ENCODE measurements around the gene ZNF358.

Gene ZNF358

GRCh38 chr19:7488736-7489353 is 27.1 kb upstream of the ZNF358 start, which contains the start of gene PEX11G:
TSS of gene PEX11G (minus strand) at chr19:7489035. CDS start at chr19:7489010, 25 bp downstream.
- DNase-seq: peak; percentile 24 to 94 (median 79)

DNA sequence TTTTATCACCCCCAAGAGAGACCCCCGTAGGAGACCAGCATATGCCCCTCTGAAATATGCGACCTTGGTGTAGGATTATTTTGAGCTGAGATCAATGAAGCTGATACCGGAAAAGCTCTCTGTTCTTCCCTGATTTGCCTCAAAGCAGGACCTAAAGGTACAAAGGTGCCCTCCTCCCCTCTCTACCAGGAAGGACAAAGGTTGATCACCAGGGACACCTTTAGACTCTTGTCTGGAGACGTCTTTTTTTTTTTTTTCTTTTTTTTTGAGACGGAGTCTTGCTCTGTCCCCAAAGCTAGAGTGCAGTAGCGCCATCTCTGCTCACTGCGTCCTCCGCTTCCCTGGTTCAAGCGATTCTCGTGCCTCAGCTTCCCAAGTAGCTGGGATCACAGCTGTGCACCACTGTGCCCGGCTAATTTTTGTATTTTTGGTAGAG is 26.3 kb upstream of the ZNF358 start:
- no peak for DNase-seq

DNA sequence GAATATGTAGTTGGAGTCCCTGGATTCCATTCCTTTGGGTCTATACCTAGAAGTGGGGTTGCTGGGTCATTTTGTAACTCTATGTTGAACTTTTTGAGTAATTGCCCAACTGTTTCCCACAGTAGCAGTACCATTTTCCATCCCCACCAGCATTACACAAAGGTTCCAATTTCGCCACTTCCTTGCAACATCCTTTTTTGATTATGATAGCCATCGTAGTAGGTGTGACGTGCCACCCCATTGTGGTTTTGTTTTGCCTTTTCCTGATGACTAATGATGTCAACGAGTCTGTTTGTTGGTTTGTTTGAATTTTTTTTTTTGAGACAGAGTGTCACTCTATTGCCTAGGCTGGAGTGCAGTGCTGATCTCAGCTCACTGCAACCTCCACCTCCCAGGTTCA is 23.8 kb upstream of the ZNF358 start:
- no peak for DNase-seq

- no peak for DNase-seq
Observed at GRCh38 chr19:7492558-7492957, 23.3 kb upstream of the ZNF358 start.

GRCh38 chr19:7494416-7495098 is 21.3 kb upstream of the ZNF358 start:
- peak in 55 of 56 donors; percentile 23 to 94 (median 76) for DNase-seq

DNA sequence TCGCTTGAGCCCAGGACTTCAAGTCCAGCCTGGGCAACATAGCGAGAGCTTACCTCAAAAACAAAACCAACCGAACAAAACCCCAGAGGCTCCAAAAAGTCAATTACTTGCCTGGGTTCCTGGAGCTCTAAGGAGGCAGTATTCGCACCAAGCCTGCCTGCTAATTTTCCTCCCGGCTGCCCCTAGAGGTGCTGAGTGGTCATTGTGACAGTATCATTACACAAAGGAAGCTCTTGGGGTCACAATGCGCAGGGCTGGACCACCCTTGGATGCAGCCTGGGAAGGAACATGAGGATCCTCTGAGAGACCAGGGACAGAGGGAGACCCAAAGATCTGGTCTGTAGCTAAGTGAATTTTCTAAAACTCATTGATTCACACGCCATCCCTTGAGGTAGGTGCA is 18.6 kb upstream of the ZNF358 start:
- DNase-seq: peak in 5 of 56 donors; percentile 21 to 37 (median 23)

DNA sequence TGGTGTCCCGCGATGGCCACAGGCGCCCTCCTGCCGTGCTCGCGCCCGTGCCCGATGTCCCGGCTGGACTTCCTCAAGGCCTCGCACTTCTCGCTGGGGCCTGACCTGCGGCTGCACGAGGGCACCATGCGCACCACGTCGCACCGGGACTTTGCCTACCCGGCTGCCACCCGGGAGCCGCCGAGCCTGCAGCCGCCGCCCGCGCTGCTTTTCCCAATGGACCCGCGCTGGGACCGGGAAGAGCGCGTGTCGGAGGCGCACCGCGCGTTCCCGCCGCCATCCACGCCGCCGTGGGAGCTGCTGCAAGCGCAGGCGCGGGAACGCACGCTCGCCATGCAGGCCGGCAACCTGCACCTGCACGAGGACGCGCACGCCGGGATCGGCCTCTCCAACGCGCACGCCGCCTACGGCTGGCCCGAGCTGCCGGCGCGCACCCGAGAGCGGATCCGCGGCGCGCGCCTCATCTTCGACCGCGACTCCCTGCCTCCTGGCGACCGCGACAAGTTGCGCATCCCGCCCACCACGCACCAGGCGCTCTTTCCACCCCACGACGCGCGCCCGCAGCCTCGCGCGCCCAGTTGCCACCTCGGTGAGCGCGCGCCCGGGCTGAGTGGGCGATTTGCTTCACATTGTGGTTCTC is 15.0 kb upstream of the ZNF358 start:
- DNase-seq: peak in 53 of 56 donors; percentile 17 to 90 (median 66)

- DNase-seq: no peak
Observed at GRCh38 chr19:7502552-7502951, 13.4 kb upstream of the ZNF358 start.

- DNase-seq: no peak
Observed at GRCh38 chr19:7504684-7505083, 11.2 kb upstream of the ZNF358 start.

- DNase-seq: no peak
Observed at GRCh38 chr19:7505288-7505681, 10.6 kb upstream of the ZNF358 start.

DNA sequence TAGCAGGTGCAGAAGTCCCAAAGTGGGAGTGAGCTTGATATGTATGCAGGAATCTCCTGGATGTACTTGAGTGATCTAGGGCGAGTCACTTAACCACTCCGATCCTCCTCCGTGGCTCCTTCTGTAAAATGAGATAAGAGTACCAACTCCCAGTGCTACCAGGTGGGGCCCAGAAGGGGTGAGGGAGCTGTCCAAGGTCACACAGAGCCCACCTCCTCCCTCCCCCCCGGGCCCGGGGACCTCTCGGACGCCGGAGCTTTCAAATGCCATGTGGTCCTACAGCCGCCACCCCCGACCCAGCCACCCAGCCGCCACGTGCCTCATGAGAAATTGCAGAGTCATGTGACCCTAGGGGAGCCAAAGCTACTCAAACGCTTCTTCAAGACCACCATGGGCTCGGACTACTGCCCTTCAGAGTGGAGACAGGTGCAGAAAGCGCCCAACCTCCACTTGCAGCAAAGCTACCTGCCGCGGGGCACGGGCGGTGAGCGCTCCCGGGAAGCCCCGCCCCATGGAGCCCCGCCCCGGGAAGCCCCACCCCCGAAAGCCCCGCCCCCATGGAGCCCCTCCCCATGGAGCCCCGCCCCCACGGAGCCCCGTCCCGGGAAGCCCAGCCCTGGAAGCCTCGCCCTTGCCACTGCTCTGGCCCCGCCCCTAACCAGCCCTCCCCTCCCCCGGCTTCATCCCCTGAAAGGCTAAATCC is 10.1 kb upstream of the ZNF358 start:
- DNase-seq: peak in 7 of 56 donors; percentile 29 to 82 (median 41)

DNA sequence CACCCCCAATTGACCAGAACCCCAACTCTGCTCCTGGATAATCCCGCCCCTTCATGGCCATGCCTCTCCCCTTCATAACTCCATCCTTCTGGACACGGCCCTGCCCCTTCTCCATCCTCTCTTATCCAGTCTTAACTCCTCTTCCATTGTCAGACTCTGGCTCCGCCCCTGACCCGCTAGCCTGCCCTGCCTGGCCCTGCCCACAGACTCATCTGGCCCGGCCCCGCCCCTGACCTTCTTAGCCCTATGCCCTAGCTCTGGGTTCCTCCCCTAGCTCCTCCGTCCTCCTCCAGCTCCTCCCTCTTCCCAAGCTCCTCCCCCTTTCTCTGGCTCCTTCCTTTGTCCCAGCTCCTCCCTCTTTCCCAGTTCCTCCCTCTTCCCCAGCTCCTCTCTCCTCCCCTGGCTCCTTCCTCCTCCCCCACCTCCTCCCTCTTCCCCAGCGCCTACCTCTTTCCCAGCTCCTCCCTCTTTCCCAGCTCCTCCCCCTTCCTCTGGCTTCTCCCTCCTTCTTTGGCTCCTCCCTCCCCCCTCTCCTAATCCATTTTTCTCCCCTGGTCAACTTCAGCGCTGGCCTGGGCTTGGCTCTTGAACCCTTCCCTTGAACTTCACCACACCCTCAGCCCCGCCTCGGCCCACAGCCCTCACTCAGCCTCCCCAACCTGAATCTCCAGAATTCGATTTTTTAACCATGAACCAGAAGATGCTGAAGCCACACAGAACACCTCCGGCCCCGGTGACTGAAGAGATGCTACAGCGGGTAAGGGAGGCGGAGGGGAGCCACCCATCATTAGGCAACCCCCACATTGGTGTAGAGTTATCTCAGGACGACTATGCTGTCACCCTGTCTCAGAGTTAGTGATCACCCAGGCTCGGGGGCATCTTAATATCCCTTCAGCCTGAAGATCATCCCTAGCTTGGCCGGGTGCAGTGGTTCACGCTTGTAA is 9.2 kb upstream of the ZNF358 start:
- DNase-seq: peak in 23 of 56 donors; percentile 12 to 82 (median 29)

GRCh38 chr19:7507884-7508283 is 8.0 kb upstream of the ZNF358 start:
- peak in 14 of 56 donors; percentile 5 to 62 (median 21) for DNase-seq

DNA sequence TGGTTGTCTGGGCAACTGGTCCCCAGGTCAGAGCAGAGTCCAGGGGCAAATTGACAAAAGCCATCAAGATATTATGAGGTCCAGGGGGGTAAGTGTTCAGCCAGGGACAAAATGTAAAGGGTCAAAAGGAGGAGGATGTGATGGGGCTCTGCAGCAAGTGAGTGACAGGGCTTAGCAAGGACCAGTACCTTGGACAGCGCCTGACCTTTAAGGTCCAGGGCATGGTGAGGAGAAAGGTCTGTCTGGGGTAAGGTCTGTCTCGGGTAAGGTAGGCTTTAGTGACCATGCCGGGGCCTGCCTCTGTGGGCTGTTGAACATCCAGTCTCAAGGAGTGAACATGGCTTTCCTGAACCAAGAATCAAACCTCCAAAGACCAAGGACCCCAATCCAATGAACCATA is 6.3 kb upstream of the ZNF358 start:
- DNase-seq: no peak

- DNase-seq: no peak
Observed at GRCh38 chr19:7512400-7512851, 3.5 kb upstream of the ZNF358 start.

DNA sequence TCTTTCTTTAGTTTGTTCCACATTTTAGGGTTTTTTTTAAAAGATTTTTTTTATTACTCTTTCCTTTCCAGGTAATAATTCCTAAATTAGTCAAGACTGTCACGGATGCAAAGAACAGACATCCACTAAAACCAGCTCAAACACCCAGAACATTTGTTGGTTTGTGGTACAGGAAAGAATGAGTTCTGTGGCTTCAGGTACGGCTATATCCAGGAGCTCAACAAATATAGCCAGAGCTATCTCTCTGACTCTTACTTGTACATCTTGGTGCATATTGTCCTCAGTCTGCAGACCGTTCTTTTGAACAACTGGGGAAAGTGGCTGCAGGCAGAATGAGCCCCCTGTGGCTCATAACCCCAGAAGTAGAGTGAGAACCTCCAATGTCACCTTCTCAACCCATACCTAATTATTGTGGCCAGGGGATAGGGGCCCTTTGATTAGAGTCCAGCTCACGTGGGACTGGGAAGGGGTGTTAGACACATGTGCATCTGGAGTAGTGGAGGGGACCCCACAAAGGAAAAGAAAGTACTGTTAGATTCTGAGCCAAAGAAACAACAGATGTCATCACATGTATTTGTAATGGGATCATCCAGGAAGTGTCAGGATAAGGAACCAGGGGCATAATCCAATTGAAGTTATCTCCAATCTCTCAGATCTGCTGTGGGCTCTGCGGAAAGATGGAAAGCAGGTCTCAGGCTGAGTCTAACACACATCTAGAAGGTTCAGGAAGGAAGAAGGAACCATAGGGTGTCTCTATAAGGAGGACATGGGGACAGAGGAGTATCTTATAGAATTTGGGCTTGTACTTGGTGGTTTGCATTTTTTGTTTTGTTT is 1.9 kb upstream of the ZNF358 start:
- no peak for DNase-seq

DNA sequence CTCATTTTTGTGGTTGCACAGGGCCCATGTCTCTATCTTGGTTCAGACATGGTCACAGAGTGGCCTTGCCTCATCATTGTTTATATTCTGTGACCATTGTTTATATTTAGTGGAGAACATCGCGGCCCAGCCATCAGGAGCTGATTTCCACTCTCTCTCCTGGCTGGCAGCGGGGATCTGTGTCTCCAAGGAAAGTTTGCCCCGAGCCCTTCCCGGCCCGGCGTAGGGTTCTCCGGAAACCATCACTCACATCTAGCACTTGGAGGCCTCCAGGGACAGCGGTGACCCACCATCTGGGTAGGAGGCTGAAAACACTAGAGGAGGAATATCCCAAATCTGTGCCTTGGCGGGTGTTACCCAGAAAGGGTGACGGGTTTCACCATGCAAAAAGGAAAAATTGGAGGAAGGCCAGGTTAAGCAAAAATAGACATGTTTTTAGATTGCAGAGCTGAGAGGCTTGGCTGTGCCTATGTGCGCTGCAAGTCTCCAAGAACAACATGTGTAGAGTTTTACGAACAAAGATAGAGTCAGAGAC is 726 bp upstream of the ZNF358 start:
- peak in 15 of 56 donors; percentile 6 to 53 (median 19) for DNase-seq

- DNase-seq: peak in 2 of 56 donors; percentile 25 to 39
Observed at GRCh38 chr19:7516333-7516732, 430 bp downstream of the ZNF358 start.

- no peak for DNase-seq
Observed at GRCh38 chr19:7516878-7517277, 975 bp downstream of the ZNF358 start.
